Measurements from ENCODE around the gene MDM4. TPM values are rescaled to one million over a fixed set of nuclear protein-coding genes. Genes with fewer than 3 reads are reported as not detected.

Gene MDM4, protein sequence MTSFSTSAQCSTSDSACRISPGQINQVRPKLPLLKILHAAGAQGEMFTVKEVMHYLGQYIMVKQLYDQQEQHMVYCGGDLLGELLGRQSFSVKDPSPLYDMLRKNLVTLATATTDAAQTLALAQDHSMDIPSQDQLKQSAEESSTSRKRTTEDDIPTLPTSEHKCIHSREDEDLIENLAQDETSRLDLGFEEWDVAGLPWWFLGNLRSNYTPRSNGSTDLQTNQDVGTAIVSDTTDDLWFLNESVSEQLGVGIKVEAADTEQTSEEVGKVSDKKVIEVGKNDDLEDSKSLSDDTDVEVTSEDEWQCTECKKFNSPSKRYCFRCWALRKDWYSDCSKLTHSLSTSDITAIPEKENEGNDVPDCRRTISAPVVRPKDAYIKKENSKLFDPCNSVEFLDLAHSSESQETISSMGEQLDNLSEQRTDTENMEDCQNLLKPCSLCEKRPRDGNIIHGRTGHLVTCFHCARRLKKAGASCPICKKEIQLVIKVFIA
- 10 to 100 TPM; 65.1 to 75.9 TPM for total RNA-seq
- long read RNA-seq, donor 1, full-length matches to known transcripts, result 4 of 10 reads
- long read RNA-seq, donor 1, partial matches to known transcripts, result 1 of 10 reads
- long read RNA-seq, donor 1, other reads (novel, unspliced or antisense), result 5 of 10 reads
- long read RNA-seq, donor 2, full-length matches to known transcripts, result 10 of 15 reads
- long read RNA-seq, donor 2, partial matches to known transcripts, result 0 of 15 reads
- long read RNA-seq, donor 2, other reads (novel, unspliced or antisense), result 5 of 15 reads

DNA sequence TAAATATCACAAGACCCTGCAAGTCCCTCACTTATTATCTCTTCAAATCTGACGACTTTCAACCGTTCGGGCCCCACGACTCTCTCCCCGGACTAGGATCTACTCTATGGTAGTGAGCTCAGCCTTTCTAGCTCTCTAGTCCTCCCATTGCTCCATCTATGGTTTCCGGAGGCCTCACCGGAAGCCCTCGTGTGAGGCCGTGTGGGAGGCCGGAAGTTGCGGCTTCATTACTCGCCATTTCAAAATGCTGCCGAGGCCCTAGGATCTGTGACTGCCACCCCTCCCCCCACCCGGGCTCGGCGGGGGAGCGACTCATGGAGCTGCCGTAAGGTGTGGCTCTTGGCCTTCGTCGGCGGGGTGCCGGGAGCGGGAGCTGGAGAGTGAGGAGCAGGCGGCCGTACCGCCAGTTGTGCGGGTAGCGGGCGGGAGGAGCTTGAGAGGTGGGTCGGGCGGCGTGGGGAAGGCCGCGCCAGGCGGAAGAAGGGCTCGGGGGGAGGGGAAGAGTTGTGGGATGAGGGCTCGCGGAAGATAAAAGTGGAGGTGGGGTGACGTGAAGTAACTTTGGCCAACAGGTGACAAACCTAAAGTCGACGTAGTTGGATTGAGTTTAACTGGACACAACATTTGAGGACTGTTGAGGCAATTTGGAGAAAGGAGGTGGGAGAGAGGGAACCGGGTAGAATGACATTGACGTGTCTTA lies at the start of gene MDM4:
MDM4 (plus strand) TSS at position 227 of the 700 bp plus-strand sequence. CDS start 9,113 bp downstream, outside the sequence.
- DNase-seq (ENCODE audit: low spot score), result peak; percentile 97
- intact Hi-C loops (cut with DNase I), result no loop called here

DNA sequence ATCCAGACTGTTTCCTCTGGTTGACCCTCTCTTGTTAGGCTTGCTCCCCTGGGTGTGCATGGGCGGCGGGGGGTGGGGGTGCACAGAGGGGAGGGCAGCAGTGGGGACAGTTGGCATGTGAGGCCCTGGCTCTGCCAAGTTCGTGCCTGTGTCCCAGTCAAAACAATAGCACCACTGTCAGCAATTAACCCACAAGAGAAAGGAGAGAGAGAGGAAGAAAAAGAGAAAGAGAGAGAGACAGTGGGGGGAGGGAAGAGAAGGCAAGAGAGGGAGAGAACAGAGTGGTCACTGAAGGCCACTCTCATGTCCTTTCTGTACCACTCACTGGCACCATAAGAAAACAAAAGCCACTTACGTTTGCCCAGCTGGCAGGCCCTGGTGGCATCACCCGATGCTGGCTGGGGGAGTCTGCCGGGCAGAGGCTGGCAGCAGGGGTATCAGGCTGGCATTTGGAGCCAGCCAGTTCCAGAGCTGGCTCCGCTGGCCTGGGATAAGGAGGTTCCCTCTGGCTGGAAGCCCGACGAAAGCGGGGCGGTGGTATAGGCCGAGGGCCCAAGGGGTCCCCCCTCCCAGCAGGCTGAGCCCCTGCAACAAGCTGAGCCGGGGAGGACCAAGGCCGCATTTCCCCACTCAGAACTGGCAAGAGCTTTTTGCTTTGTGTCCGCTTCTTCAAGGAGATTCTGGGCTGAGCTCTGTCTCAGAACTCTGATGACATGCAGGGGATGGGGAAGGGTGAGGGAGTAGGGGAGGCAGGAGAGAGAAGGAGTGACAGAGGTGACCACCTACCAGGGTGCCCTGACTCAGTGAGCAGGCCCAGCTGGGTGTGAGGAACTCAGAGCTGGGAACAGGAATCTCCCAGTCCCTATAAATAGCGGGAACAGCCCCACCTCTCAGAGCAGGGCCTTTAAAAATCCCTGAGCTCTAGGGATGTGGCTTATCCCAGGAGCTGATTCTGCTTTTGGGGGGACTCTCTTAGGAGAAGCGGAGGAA lies 49.5 kb upstream of the MDM4 start:
- no peak for DNase-seq (ENCODE audit: low spot score)
- intact Hi-C loops (cut with DNase I), result no loop called here

DNA sequence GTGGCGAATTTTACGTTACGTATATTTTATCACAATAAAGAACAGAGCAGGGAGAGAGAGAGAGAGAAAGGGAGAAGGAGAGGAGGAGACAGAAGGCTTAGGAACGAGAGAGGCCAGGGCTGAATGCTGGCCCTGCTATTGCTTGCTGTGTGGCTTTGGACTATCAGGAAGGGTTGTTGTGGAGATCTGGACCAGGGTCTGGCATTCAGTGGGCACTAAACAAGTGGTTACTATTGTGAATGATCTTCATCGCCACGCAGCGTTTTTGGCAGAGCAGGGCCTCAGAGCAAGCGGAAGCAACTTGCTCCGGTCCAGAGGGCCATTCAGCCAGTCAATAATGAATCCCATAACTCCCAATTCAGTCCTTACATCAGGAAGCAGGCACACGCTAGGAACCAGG lies 48.0 kb upstream of the MDM4 start:
- intact Hi-C loops (cut with DNase I), result no loop called here
- no peak for DNase-seq (ENCODE audit: low spot score)

DNA sequence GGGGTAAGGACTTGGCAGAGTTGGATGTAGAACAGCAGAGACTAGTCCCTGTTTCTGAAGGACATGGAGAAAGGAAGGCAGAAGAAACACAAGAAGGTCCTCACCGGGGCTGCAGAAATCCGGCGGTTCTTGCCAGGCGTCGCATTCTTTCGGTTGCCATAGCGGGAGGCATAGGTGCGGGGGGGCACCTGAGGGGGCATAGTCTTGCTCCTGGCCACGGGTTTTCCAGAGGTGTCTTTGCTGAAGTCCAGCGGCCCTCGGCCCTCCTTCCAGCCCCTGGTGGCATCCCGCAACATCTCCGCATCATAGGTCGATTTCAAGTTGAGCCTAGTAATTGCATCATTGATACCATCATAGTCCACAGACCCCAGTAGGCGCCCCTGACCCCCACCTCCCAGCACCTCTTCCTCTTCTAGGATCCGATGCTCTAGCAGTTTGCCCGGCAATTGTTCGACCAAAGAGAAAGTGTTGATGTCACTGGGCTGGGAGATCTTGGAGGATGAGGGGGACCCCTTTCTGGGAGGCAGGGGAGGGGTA lies 47.4 kb upstream of the MDM4 start:
- no peak for DNase-seq (ENCODE audit: low spot score)
- intact Hi-C loops (cut with DNase I), result no loop called here

DNA sequence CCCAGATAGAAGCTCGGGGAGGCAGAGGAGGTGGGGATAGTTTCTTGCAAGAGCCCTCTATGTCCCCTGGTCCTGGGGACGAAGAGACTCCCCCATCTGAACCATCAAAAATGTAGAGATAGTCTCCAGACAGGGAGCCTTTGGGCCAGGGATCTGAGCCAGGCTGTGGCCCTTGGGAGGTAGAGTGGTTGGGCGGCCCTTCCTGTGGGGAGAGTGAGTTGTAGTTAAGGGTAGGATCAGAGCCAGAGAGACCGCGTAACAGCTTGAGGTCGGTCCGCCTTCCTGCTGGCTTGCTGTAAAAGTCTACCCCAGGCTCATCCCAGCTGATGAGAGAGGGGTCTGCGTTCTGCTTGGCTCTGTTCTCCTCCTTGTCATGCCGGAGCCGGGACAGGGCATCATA lies 46.9 kb upstream of the MDM4 start:
- intact Hi-C loops (cut with DNase I), result no loop called here
- DNase-seq (ENCODE audit: low spot score), result no peak

DNA sequence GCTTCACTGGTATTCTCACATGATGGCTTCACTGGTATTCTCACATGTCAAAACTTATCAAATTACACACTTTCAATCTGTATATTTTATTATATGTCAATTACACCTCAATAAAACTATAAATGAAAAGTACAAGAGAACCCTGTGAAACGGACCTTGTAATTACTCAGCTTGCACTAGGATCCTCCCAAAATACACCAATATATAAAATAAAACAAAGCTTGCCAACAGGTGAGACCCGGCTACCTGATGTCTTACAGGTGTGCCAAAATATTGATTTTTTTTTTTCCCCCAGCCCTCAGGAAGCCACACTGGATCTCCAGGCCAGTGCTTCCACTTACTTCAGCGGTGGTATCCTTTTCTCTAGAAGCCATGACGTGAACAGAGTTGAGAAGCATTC lies 44.5 kb upstream of the MDM4 start:
- intact Hi-C loops (cut with DNase I), result no loop called here
- DNase-seq (ENCODE audit: low spot score), result no peak

DNA sequence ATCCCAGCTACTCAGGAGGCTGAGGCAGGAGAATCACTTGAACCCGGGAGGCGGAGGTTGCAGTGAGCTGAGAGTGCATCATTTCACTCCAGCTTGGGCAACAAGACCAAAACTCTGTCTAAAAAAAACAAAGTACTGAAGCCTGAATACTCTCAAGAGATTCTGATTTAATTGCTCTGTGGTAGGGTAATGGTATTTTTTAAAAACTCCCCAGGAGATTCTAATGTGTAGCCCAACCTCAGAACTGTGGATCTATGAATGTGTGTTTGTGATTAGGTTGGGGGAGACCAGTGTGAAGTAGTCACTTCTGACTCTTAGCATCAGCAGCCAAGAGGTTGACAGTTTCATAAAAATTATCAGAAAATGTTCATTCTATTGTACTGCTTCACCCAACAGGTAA lies 43.5 kb upstream of the MDM4 start:
- intact Hi-C loops (cut with DNase I), result no loop called here
- no peak for DNase-seq (ENCODE audit: low spot score)

DNA sequence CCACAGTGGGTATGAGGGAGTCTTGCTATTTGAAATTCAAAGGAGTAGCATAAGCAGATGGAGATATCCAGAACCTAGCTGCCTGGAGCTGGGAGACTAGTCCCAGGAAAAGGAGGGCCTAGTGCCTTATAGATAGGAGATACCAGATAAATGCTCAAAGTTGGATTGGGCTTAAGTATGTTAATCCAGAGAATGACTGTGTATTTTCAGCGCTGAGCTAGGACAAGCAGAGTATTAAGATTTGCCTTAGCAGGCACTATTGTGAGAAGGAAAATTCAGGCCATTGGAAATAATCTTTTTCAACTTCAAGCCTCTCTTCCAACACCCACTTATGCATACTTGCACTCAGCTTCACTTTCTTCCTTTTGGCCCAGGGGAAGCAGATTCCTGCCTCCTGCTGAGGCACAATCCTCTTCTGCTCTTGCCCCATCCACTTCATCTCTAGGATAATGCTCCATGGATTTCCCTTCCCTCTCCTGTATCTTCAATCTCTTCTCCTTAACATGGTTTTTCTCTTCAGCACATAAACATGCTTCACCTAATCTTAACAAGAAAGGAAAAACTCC lies 42.7 kb upstream of the MDM4 start:
- intact Hi-C loops (cut with DNase I), result no loop called here

DNA sequence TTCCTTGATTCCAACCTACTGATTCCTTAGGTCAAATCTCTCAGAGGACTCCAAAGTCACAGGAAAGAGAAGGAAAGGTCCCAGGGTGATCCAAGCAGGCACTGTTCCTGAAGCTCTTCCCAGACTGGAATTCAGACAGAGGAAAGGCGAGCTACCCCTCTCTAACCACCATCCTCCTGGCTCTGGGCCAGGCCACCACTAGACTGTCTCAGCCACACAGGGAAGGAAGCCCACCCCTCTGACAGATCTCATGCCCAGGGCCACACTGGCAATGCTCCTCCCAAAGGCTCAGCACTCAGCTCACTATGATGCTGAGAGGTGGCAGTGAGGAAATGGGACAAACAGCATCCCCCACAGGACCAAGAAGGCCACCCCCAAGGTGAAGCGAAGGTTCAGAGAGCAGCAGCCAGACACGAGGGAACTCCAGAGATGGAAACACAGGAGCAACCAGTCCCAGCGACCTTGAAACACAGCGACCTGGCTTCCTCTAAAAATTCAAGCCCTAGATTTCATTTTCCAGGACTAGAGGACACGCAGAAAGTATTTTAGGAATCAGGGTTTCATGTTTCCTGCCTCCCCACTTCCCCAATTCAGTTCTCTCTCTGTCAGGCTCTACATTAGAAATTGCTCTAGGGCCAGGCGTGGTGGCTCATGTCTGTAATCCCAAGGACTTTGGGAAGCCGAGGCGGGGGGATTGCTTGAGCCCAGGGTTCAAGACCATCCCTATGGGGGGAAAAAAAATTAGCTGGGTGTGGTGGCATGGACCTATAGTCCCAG lies 40.4 kb upstream of the MDM4 start:
- no peak for DNase-seq (ENCODE audit: low spot score)
- intact Hi-C loops (cut with DNase I), result no loop called here

More for the DNA sequence above, 42.7 kb upstream of the MDM4 start:
- no peak for DNase-seq (ENCODE audit: low spot score)

DNA sequence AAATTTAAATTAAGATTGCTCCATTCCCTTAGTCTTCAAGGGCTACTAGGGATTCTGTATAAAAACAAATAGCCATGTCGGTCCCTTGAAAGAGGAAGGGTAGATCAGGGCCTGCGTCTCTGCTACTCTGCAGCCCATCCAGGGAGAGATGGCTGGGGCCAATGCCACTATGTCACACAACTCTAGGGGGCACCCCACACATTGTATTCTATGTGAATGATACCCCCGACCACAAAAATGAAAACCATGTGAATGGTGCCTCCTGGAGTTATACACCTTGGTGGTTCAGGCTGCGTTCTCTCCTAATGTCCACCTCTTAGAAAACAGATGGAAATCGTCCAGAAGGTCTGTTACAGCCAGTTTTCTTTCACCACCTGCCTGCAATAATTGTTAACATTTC lies 39.6 kb upstream of the MDM4 start:
- intact Hi-C loops (cut with DNase I), result no loop called here
- DNase-seq (ENCODE audit: low spot score), result no peak

DNA sequence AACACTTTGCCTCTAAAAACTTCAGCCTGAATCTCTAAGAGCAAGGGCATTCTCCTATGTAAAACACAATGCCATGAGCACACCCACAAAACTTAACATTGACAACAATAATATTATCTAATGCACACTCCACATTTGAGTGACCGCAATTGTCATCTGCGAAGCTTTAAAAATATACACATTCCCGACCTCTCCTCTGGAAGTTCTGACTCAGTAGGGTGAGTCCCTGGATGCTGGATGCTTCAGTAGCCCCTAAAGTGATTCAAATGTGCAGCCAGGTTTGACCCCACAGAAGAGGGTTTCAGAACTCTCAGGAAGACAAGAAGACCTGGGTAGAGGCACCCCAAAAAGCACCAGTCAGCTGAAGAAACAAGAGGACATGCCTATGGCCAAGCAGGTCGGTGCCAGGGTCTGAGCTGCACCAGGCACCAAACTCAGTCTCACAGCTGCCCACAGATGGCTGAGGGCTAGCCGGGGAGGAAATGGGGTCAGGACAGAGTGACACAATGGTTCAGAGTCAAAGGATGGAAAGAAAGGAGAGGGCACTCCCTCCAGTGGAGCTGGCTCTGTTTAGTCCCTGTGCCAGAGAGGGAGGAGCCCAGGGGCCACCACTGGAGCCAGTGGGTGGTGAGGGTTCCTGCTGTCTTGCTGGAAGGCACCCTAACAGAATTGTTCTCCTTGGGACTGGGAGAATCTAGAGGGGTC lies 39.0 kb upstream of the MDM4 start:
- intact Hi-C loops (cut with DNase I), result no loop called here
- no peak for DNase-seq (ENCODE audit: low spot score)

DNA sequence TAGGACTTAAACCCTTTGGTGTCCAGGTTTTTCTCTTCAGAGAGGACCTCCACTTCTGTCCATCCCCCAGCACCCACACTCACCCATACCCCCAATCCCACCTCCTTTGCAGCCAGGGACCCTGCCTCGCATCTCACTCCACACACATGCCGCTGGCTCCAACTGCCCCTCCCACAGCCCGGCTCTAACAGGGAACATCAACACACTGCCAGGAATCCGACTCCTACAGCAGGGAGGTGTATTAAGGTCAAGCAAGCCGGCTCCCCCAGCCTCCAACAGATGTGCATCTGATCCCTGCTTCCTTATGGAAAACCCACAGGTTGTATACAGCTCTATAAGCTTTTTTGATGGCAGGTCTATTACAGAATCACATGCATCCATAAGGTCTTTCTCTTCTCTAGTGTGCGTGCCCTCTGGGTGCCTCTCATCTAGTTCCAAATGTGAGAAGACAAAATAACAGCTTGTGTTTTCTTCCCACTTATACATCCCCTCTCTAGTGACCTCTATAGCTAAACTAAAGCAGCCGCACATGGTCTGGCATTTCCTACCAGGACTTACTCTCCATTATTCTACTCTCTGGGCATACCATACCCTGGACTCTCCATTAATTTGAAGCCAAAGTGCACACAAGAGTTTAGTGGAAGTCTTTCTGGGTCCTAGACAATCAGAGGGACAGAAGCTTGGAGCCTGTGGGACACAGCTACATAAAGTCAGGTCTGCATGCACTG lies 37.9 kb upstream of the MDM4 start:
- no peak for DNase-seq (ENCODE audit: low spot score)
- intact Hi-C loops (cut with DNase I), result no loop called here

DNA sequence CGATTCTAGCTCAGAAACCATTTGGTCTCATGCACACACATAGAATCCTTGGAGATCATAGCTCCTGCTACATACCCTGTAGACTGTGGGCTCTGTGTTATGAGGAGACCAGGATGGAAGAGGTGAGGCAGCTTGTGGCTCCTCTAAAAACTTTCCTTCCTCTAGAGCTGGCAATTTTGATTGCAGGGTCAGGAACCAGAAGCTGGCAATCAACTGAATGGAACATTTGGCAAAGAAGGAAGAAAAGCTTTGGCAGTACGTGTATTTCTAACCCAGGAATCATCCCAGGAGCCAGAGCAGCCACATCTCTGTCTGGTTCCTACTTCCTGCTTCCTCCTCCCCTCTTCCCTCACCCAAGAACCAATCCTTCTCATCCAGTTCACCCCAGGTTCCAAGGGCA lies 37.3 kb upstream of the MDM4 start:
- intact Hi-C loops (cut with DNase I), result no loop called here
- no peak for DNase-seq (ENCODE audit: low spot score)

DNA sequence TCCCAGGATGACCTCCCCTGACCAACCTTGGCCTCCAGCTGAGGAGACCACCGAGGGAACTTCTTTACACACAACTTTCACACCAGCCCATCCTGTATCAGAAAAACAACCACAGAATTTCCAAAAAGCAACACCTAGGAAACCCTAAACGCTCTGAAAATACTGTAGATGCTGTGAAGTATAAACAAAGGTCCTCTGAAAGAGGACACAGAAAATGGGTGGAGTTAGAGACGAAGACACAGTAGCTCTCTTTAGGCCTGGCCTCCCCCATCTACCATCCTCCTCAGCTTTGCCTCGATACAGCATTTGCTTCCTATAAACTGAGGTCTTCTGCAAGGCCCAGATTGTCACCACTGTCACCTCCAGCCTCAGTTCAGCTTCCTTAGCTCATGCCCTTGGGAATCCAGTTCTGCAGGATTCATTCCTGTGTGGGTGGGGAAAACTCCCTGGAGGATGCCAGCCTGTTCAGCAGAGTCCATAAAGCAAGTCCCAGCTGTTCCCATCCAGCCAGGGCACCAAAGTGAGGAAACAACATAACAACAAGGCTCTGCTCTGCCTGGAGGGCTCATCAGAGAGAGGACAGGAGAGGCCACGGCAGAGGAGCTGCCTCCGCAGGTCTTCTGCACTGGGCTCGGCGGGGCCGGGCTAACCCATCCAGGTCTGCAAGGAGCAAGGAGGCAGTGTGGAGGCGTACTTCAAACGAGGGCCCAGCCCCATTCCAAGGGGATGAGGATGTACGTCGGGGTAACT lies 36.6 kb upstream of the MDM4 start:
- DNase-seq (ENCODE audit: low spot score), result no peak
- intact Hi-C loops (cut with DNase I), result no loop called here

DNA sequence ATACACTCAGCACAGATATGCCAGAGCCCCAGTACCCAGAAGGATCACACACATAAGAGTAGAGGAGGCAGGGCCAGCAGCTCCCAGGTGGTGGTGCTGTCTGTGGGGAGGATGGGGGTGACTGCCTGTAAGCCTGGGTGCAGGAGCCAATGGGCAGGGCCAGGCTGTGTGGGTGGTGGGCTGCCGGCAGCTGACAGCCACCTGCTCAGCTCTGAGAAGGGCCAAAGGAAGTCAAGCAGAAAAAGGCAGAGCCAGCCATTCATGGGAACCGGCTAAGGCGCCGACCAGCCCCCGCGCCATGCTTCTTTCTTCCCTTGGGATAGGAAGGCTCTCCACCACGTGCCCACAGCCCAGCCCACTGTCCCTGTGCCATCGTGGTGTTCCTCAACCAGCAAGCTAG lies 35.7 kb upstream of the MDM4 start:
- intact Hi-C loops (cut with DNase I), result no loop called here
- DNase-seq (ENCODE audit: low spot score), result no peak

DNA sequence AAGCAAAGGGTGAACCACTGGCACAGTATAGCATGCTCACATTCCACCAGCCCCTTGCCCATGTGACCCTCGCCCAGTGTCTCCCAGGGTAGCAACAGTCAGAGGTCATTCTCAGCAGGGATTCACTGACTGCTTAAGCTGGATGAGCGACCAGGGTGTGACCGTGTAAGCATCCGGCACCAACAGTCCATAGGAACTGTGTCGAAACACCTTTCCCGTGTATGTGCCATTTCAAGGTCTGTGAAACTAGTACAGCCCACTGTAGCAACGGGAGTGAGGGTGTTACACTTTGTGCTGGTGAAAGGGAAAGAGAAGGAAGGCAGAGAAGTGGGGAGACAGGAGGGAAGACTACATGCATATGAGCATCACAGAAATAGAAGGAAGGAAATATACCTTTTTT lies 32.4 kb upstream of the MDM4 start:
- intact Hi-C loops (cut with DNase I), result no loop called here
- DNase-seq (ENCODE audit: low spot score), result no peak
